PC-9 (cell line): ENCODE data around the gene OSBPL10.

Source experiments
- CTCF ChIP-seq: fragments of 200-600 bp; sonication (generic); conservative IDR thresholded peaks from 2 replicates; pipeline ENCODE4 v1.6.1; 2017; ENCODE audit warnings: mixed run types, antibody characterized with exemption, mild to moderate bottlenecking, moderate library complexity
- EZH2 ChIP-seq: fragments of 200-600 bp; sonication (generic); IDR thresholded peaks from 2 replicates; pipeline ENCODE4 v1.8.0; 2017; ENCODE audit warnings: antibody characterized with exemption, low read depth

GRCh38 chr3:31862666-31863279, 118.3 kb downstream of the OSBPL10 start:
- TF ChIP-seq CTCF, result no peak
- no peak for TF ChIP-seq EZH2
